Measurements from ENCODE around the gene PPP2R5A.
"Not testable (repeated sequence)": the region's sequence is repeated elsewhere in the genome, so short reads cannot be mapped to it uniquely, and the experiment has no call there.

PPP2R5A gene

DNA sequence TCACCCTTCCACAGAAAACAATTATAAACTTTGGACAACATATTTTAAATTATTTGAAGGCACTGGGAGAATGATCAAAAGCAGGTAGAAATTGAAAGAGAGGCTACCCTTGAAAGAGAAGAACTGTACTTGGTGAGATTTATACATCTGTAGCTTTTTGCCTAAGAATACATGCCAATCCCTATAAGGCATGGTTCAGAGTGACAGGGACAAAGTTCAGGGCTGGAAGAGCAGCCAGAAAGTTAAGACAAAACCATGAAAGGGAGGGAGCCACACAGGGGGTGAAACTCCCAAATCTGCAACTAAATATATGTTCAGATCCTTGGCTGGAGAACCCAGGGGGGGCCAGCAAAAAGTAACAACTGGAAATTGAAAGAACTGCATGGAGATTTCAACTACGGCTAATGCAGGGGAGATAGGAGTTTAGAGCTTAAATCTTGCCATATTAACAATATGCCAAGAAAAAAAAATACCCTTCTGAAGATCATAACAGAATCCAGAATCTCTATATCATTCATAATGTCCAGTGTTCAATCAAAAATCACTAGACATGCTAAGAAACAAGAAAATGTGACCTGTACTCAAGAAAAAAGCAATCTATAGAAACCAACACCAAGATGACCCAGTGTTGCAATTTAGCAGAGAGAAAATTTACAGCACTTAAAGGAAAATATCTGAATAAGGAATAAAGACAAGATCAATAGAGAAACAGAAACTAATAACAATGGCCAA, 103.9 kb downstream of the PPP2R5A start:
- TF ChIP-seq, protein P1, sequence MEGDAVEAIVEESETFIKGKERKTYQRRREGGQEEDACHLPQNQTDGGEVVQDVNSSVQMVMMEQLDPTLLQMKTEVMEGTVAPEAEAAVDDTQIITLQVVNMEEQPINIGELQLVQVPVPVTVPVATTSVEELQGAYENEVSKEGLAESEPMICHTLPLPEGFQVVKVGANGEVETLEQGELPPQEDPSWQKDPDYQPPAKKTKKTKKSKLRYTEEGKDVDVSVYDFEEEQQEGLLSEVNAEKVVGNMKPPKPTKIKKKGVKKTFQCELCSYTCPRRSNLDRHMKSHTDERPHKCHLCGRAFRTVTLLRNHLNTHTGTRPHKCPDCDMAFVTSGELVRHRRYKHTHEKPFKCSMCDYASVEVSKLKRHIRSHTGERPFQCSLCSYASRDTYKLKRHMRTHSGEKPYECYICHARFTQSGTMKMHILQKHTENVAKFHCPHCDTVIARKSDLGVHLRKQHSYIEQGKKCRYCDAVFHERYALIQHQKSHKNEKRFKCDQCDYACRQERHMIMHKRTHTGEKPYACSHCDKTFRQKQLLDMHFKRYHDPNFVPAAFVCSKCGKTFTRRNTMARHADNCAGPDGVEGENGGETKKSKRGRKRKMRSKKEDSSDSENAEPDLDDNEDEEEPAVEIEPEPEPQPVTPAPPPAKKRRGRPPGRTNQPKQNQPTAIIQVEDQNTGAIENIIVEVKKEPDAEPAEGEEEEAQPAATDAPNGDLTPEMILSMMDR (IDR thresholded peaks at IDR 0.05; ENCODE audit: extremely low read depth, insufficient read depth, missing control alignments), result no peak
- in situ Hi-C loops (cut with MboI; ENCODE audit: low pct_unique_long_range_greater_than_20kb, low sequenced_read_pairs, unreplicated experiment), result no loop called here
- DNase-seq (ENCODE audit: low spot score), result no peak

DNA sequence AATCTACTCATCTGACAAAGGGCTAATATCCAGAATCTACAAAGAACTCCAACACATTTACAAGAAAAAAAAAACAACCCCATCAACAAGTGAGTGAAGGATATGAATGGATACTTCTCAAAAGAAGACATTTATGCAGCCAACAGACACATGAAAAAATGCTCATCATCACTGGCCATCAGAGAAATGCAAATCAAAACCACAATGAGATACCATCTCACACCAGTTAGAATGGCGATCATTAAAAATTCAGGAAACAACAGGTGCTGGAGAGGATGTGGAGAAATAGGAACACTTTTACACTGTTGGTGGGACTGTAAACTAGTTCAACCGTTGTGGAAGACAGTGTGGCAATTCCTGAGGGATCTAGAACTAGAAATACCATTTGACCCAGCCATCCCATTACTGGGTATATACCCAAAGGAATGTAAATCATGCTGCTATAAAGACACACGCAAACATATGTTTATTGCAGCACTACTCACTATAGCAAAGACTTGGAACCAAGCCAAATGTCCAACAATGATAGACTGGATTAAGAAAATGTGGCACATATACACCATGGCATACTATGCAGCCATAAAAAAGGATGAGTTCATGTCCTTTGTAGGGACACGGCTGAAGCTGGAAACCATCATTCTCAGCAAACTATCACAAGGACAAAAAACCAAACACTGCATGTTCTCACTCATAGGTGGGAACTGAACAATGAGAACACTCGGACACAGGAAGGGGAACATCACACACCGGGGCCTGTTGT, 110.6 kb downstream of the PPP2R5A start:
- DNase-seq (ENCODE audit: low spot score); in situ Hi-C loops (cut with MboI; ENCODE audit: low pct_unique_long_range_greater_than_20kb, low sequenced_read_pairs, unreplicated experiment): not testable (repeated sequence)

DNA sequence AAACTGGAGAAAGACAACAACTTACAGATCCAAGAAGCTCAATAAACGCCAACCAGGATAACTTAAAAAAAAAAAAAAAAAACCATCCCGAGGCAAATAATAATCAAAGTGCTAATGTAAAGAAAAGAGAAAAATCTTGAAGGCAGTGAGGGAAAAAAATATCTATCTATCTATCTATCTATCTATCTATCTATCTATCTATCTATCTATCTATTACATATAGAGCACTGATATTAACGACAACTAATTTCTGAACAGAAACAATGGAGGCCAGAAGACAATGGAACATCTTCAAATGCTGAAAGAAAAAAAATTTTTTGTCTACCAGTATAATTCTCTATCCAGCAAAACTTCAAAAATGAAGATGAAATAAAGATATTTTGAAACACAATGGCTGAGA, 111.4 kb downstream of the PPP2R5A start:
- in situ Hi-C loops (cut with MboI; ENCODE audit: low pct_unique_long_range_greater_than_20kb, low sequenced_read_pairs, unreplicated experiment), result no loop called here
- TF ChIP-seq, protein P1 (IDR thresholded peaks at IDR 0.05; ENCODE audit: extremely low read depth, insufficient read depth, missing control alignments), result no peak

DNA sequence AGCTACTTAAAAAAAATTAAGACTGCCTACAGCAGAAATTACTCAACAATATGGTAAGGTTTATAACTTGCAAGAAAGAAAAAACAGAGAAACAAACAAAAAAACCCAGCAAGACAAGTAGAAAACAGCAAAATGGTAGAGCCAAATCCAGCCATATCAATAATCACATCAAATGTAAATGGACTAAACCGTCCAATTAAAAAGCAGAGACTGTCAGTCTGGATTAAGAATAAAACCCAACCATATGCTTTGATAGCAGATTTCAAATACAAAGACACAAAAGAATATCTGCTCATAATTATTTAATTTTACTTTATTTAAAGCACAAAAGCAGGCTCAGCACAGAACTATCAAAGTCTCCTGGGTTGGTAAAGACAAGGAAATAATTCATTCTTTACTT, 112.0 kb downstream of the PPP2R5A start:
- in situ Hi-C loops (cut with MboI; ENCODE audit: low pct_unique_long_range_greater_than_20kb, low sequenced_read_pairs, unreplicated experiment), result no loop called here
- no peak for DNase-seq (ENCODE audit: low spot score)
- TF ChIP-seq, protein P1 (IDR thresholded peaks at IDR 0.05; ENCODE audit: extremely low read depth, insufficient read depth, missing control alignments), result no peak

More for the DNA sequence above, 111.4 kb downstream of the PPP2R5A start:
- no peak for DNase-seq (ENCODE audit: low spot score)

DNA sequence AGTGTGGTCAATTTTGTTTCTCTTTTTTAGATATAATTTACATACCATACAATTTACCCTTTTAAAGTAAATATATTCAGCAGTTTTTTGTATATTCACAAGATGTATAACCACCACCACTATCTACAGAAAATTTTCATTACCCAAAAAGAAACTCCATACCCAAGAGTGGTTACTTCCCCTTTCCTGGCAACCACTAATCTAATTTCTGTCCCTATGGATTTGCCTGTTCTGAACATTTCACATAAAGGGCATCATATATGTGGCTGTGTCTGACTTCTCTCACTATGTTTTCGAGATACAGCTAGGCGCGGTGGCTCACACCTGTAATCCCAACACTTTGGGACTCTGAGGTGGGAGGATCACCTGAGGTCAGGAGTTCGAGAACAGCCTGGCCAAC, 115.8 kb downstream of the PPP2R5A start:
- in situ Hi-C loops (cut with MboI; ENCODE audit: low pct_unique_long_range_greater_than_20kb, low sequenced_read_pairs, unreplicated experiment), result no loop called here
- TF ChIP-seq, protein P1 (IDR thresholded peaks at IDR 0.05; ENCODE audit: extremely low read depth, insufficient read depth, missing control alignments), result no peak

DNA sequence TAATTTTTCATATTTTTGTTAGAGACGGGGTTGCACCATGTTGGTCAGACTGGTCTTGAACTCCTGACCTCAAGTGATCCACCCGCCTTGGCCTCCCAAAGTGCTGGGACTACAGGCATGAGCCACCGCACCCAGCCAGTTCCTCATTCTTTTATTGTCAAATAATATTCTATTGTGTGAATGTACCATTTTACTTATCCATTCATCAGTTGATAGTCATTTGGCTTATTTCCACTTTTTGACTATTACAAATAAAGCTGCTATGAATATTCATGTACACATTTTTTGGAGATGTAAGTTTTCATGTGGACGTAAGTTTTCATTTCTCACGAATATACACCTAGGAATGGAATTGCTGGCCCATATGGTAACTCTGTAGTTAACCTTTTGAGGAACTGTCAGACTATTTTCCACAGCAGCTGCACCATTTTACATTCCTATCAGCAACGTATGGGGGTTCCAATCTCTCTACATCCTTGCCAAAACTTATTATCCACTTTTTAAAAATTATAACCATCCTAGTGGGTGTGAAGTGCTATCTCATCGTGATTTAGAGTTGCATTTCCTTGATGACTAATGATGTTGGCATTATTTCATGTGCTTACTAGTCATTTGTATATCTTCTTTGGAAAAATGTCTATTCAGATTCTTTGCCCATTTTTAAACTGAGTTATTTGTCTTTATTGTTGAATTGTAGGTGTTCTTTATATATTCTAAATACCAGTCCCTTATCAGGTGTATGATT, 116.8 kb downstream of the PPP2R5A start:
- TF ChIP-seq, protein P1 (IDR thresholded peaks at IDR 0.05; ENCODE audit: extremely low read depth, insufficient read depth, missing control alignments), result no peak
- in situ Hi-C loops (cut with MboI; ENCODE audit: low pct_unique_long_range_greater_than_20kb, low sequenced_read_pairs, unreplicated experiment), result no loop called here
- DNase-seq (ENCODE audit: low spot score), result no peak

More for the DNA sequence above, 115.8 kb downstream of the PPP2R5A start:
- no peak for DNase-seq (ENCODE audit: low spot score)
